ENCODE results near the gene DTNBP1. TPM values are rescaled to one million over a fixed set of nuclear protein-coding genes. Genes with fewer than 3 reads are reported as not detected.

The DTNBP1 gene
- total RNA-seq, 2 donors from 2014 or later: 9.0 to 14.1 TPM

- intact Hi-C loops (cut with DNase I): no loop called here
These were observed 76.3 kb downstream of the DTNBP1 start for GRCh38 chr6:15586503-15586902.

GRCh38 chr6:15585760-15586214 lies 77.0 kb downstream of the DTNBP1 start:
- H3K9me3 ChIP-seq: no peaks in the 10 kb centered on the region
- no peaks in the 10 kb centered on the region for H3K36me3 ChIP-seq
- H3K27ac ChIP-seq: no peak overlapping the region
- no peak overlapping the region for H3K4me3 ChIP-seq
- 81% methylated on average over 2 of the region's 2 CpGs for WGBS
- no peaks in the 10 kb centered on the region for H3K27me3 ChIP-seq (replicated peaks; ENCODE audit: insufficient read depth)
- intact Hi-C loops (cut with DNase I): no loop called here
- no peak for DNase-seq (ENCODE audit: low spot score)
- no peaks in the 10 kb centered on the region for H3K4me1 ChIP-seq (replicated peaks)
- no peak for TF ChIP-seq POLR2AphosphoS5 (IDR thresholded peaks at IDR 0.05)
- TF ChIP-seq CTCF (IDR thresholded peaks at IDR 0.05): no peak

More at GRCh38 chr6:15586503-15586902, 76.3 kb downstream of the DTNBP1 start:
- Histone ChIP-seq H3K36me3 (no peaks in the 10 kb centered on the region), H3K4me3 (no peak overlapping the region), H3K27ac (no peak overlapping the region), H3K9me3 (no peaks in the 10 kb centered on the region), H3K4me1 (replicated peaks) (no peaks in the 10 kb centered on the region), H3K27me3 (replicated peaks; ENCODE audit: insufficient read depth) (no peaks in the 10 kb centered on the region)
- no peak for DNase-seq (ENCODE audit: low spot score)
- TF ChIP-seq CTCF (IDR thresholded peaks at IDR 0.05) (no peak), POLR2A (IDR thresholded peaks at IDR 0.05) (no peak), POLR2AphosphoS5 (IDR thresholded peaks at IDR 0.05) (no peak)

- H3K27ac ChIP-seq: no peak overlapping the region
- H3K9me3 ChIP-seq: no peaks in the 10 kb centered on the region
- peaks cover 6% of the 10 kb centered on the region for H3K4me1 ChIP-seq (replicated peaks)
- no peaks in the 10 kb centered on the region for H3K27me3 ChIP-seq (replicated peaks; ENCODE audit: insufficient read depth)
- 82% methylated on average over 1 of the region's 1 CpG for WGBS
- no peak for DNase-seq (ENCODE audit: low spot score)
- intact Hi-C loops (cut with DNase I): no loop called here
- no peak overlapping the region for H3K4me3 ChIP-seq
- TF ChIP-seq POLR2AphosphoS5 (IDR thresholded peaks at IDR 0.05): no peak
- TF ChIP-seq CTCF (IDR thresholded peaks at IDR 0.05): no peak
- no peak for TF ChIP-seq POLR2A (IDR thresholded peaks at IDR 0.05)
- H3K36me3 ChIP-seq: no peaks in the 10 kb centered on the region
These were observed 80.3 kb downstream of the DTNBP1 start for GRCh38 chr6:15582499-15582898.

GRCh38 chr6:15581751-15582150 lies 81.1 kb downstream of the DTNBP1 start:
- H3K27ac ChIP-seq: no peak overlapping the region
- peaks cover 6% of the 10 kb centered on the region for H3K4me1 ChIP-seq (replicated peaks)
- no peak for DNase-seq (ENCODE audit: low spot score)
- H3K27me3 ChIP-seq (replicated peaks; ENCODE audit: insufficient read depth): no peaks in the 10 kb centered on the region
- intact Hi-C loops (cut with DNase I): no loop called here
- TF ChIP-seq CTCF (IDR thresholded peaks at IDR 0.05): no peak
- TF ChIP-seq POLR2A (IDR thresholded peaks at IDR 0.05): no peak
- no peak for TF ChIP-seq POLR2AphosphoS5 (IDR thresholded peaks at IDR 0.05)
- no peak overlapping the region for H3K4me3 ChIP-seq
- 94% methylated on average over 4 of the region's 4 CpGs for WGBS
- H3K9me3 ChIP-seq: no peaks in the 10 kb centered on the region
- no peaks in the 10 kb centered on the region for H3K36me3 ChIP-seq

GRCh38 chr6:15580326-15580725 lies 82.5 kb downstream of the DTNBP1 start:
- DNase-seq (ENCODE audit: low spot score): no peak
- intact Hi-C loops (cut with DNase I): no loop called here
- TF ChIP-seq CTCF (IDR thresholded peaks at IDR 0.05): no peak
- no peak for TF ChIP-seq POLR2AphosphoS5 (IDR thresholded peaks at IDR 0.05)
- TF ChIP-seq POLR2A (IDR thresholded peaks at IDR 0.05): no peak
- Histone ChIP-seq H3K4me3 (no peak overlapping the region), H3K36me3 (no peaks in the 10 kb centered on the region), H3K27me3 (replicated peaks; ENCODE audit: insufficient read depth) (no peaks in the 10 kb centered on the region), H3K4me1 (replicated peaks) (peaks cover 6% of the 10 kb centered on the region), H3K9me3 (no peaks in the 10 kb centered on the region), H3K27ac (no peak overlapping the region)
- 96% methylated on average over 2 of the region's 2 CpGs for WGBS

All from prostate gland (tissue), 2 donors.